ENCODE measurements around the gene SYNDIG1. TPM values are rescaled to one million over a fixed set of nuclear protein-coding genes. Genes with fewer than 3 reads are reported as not detected.

The SYNDIG1 gene
- total RNA-seq, 1 experiment from 2014 or later, result 17.9 TPM

GRCh38 chr20:24542721-24543120, 73.3 kb downstream of the SYNDIG1 start:
- intact Hi-C loops (cut with micrococcal nuclease; ENCODE audit: unreplicated experiment), result no loop called here
- no peak for DNase-seq (ENCODE audit: low spot score)
- CTCF ChIA-PET, result no interaction called here
- H3K36me3 ChIP-seq (ENCODE audit: insufficient read depth, low read length, poor library complexity, severe bottlenecking), result no peaks in the 10 kb centered on the region
- H3K27ac ChIP-seq (ENCODE audit: low read depth, low read length, poor library complexity, severe bottlenecking), result no peak overlapping the region
- H3K4me1 ChIP-seq (ENCODE audit: insufficient read depth, low read length, poor library complexity, severe bottlenecking), result no peaks in the 10 kb centered on the region
- no peaks in the 10 kb centered on the region for H3K9me3 ChIP-seq (ENCODE audit: low read depth, low read length, poor library complexity, severe bottlenecking)
- no peak overlapping the region for H3K4me3 ChIP-seq (ENCODE audit: low read depth, low read length, poor library complexity, severe bottlenecking)
- TF ChIP-seq CTCF (conservative IDR thresholded peaks at IDR 0.05; ENCODE audit: low read depth, low read length), result no peak
- no peak for TF ChIP-seq EZH2 (IDR thresholded peaks at IDR 0.05; ENCODE audit: borderline replicate concordance, low read depth, low read length, poor library complexity, severe bottlenecking)
- POLR2A ChIA-PET (ENCODE audit: low non-redundant PET), result no interaction called here
- BruUV-seq (replicated peaks), result no TSS peak
- H3K27me3 ChIP-seq (replicated peaks; ENCODE audit: insufficient read depth, low read depth, low read length, poor library complexity), result no peaks in the 10 kb centered on the region

GRCh38 chr20:24543168-24543567, 73.7 kb downstream of the SYNDIG1 start:
- no peaks in the 10 kb centered on the region for H3K36me3 ChIP-seq (ENCODE audit: insufficient read depth, low read length, poor library complexity, severe bottlenecking)
- no peaks in the 10 kb centered on the region for H3K4me1 ChIP-seq (ENCODE audit: insufficient read depth, low read length, poor library complexity, severe bottlenecking)
- DNase-seq (ENCODE audit: low spot score), result no peak
- no peak overlapping the region for H3K27ac ChIP-seq (ENCODE audit: low read depth, low read length, poor library complexity, severe bottlenecking)
- H3K4me3 ChIP-seq (ENCODE audit: low read depth, low read length, poor library complexity, severe bottlenecking), result no peak overlapping the region
- intact Hi-C loops (cut with micrococcal nuclease; ENCODE audit: unreplicated experiment), result no loop called here
- ChIA-PET CTCF (no interaction called here), POLR2A (ENCODE audit: low non-redundant PET) (no interaction called here)
- H3K9me3 ChIP-seq (ENCODE audit: low read depth, low read length, poor library complexity, severe bottlenecking), result no peaks in the 10 kb centered on the region
- BruUV-seq (replicated peaks), result no TSS peak
- TF ChIP-seq CTCF (conservative IDR thresholded peaks at IDR 0.05; ENCODE audit: low read depth, low read length), result no peak
- TF ChIP-seq EZH2 (IDR thresholded peaks at IDR 0.05; ENCODE audit: borderline replicate concordance, low read depth, low read length, poor library complexity, severe bottlenecking), result no peak
- H3K27me3 ChIP-seq (replicated peaks; ENCODE audit: insufficient read depth, low read depth, low read length, poor library complexity), result no peaks in the 10 kb centered on the region

GRCh38 chr20:24543741-24544140, 74.3 kb downstream of the SYNDIG1 start:
- Histone ChIP-seq H3K27me3 (replicated peaks; ENCODE audit: insufficient read depth, low read depth, low read length, poor library complexity) (no peaks in the 10 kb centered on the region), H3K4me1 (ENCODE audit: insufficient read depth, low read length, poor library complexity, severe bottlenecking) (no peaks in the 10 kb centered on the region), H3K36me3 (ENCODE audit: insufficient read depth, low read length, poor library complexity, severe bottlenecking) (no peaks in the 10 kb centered on the region), H3K27ac (ENCODE audit: low read depth, low read length, poor library complexity, severe bottlenecking) (no peak overlapping the region), H3K4me3 (ENCODE audit: low read depth, low read length, poor library complexity, severe bottlenecking) (no peak overlapping the region), H3K9me3 (ENCODE audit: low read depth, low read length, poor library complexity, severe bottlenecking) (no peaks in the 10 kb centered on the region)
- CTCF ChIA-PET, result no interaction called here
- intact Hi-C loops (cut with micrococcal nuclease; ENCODE audit: unreplicated experiment), result no loop called here
- no peak for TF ChIP-seq EZH2 (IDR thresholded peaks at IDR 0.05; ENCODE audit: borderline replicate concordance, low read depth, low read length, poor library complexity, severe bottlenecking)
- TF ChIP-seq CTCF (conservative IDR thresholded peaks at IDR 0.05; ENCODE audit: low read depth, low read length), result no peak
- DNase-seq (ENCODE audit: low spot score), result no peak
- POLR2A ChIA-PET (ENCODE audit: low non-redundant PET), result no interaction called here
- BruUV-seq (replicated peaks), result no TSS peak

Measured in A673 (cell line).